ENCODE measurements around the gene CDPF1. TPM values are rescaled to one million over a fixed set of nuclear protein-coding genes. Genes with fewer than 3 reads are reported as not detected.

The CDPF1 gene
- total and polyA plus RNA-seq, 12 donors: 6.3 to 12.7 (median 7.6) TPM

- Histone ChIP-seq H3K4me3 (no peak overlapping the region), H3K4me1 (peaks cover 4 to 28% (median 17%) of the 10 kb centered on the region in 9 donors), H3K27me3 (no peaks in the 10 kb centered on the region), H3K36me3 (peaks cover 0 to 100% (median 63%) of the 10 kb centered on the region in 9 donors), H3K27ac (peak overlapping the region in 2 of 10 donors; percentile 72 to 77), H3K9me3 (no peaks in the 10 kb centered on the region)
- WGBS, 2 donors: 94 to 96% methylated on average over 22 of the region's 22 CpGs
- intact Hi-C loops (cut with DNase I): no loop called here
- no peak for TF ChIP-seq CTCF (IDR thresholded peaks at IDR 0.05)
- DNase-seq (no peak), ATAC-seq (no peak)
Observed at GRCh38 chr22:46278656-46279645, 28.9 kb upstream of the CDPF1 start.

GRCh38 chr22:46276563-46276962 lies 26.5 kb upstream of the CDPF1 start:
- Histone ChIP-seq H3K27ac (no peak overlapping the region), H3K9me3 (no peaks in the 10 kb centered on the region), H3K27me3 (no peaks in the 10 kb centered on the region), H3K4me1 (peaks cover 4 to 31% (median 20%) of the 10 kb centered on the region in 9 donors), H3K36me3 (peaks cover 0 to 100% (median 48%) of the 10 kb centered on the region in 9 donors), H3K4me3 (no peak overlapping the region)
- intact Hi-C loops (cut with DNase I): no loop called here
- WGBS, 2 donors: 88 to 90% methylated on average over 7 of the region's 7 CpGs
- no peak for TF ChIP-seq CTCF (IDR thresholded peaks at IDR 0.05)
- ATAC-seq (no peak), DNase-seq (no peak)

- Histone ChIP-seq H3K36me3 (peaks cover 0 to 100% (median 45%) of the 10 kb centered on the region in 9 donors), H3K27ac (no peak overlapping the region), H3K4me1 (peaks cover 4 to 24% (median 15%) of the 10 kb centered on the region in 9 donors), H3K4me3 (no peak overlapping the region), H3K27me3 (no peaks in the 10 kb centered on the region), H3K9me3 (no peaks in the 10 kb centered on the region)
- WGBS, 2 donors: 73 to 75% methylated on average over 3 of the region's 3 CpGs
- no peak for ATAC-seq
- intact Hi-C loops (cut with DNase I): no loop called here
- no peak for DNase-seq
- TF ChIP-seq CTCF (IDR thresholded peaks at IDR 0.05): no peak
Observed at GRCh38 chr22:46275455-46276122, 25.5 kb upstream of the CDPF1 start.

GRCh38 chr22:46274381-46274780 lies 24.3 kb upstream of the CDPF1 start:
- 95 to 97% methylated on average over 8 of the region's 8 CpGs for WGBS, 2 donors
- intact Hi-C loops (cut with DNase I): no loop called here
- Histone ChIP-seq H3K4me1 (peaks cover 0 to 17% (median 8%) of the 10 kb centered on the region in 9 donors), H3K4me3 (no peak overlapping the region), H3K27ac (no peak overlapping the region), H3K36me3 (peaks cover 0 to 98% (median 40%) of the 10 kb centered on the region in 9 donors), H3K27me3 (no peaks in the 10 kb centered on the region), H3K9me3 (no peaks in the 10 kb centered on the region)
- DNase-seq (no peak), ATAC-seq (no peak)
- no peak for TF ChIP-seq CTCF (IDR thresholded peaks at IDR 0.05)

Measured in heart right ventricle (tissue), 16 donors.